Left lung (tissue), 10 donors: Measurements from ENCODE around the gene OR6J1. TPM values are rescaled to one million over a fixed set of nuclear protein-coding genes. Genes with fewer than 3 reads are reported as not detected.
"Not testable (repeated sequence)": the region's sequence is repeated elsewhere in the genome, so short reads cannot be mapped to it uniquely, and the experiment has no call there.

ENCODE experiments used
- ATAC-seq: fragments of 200-7000 bp; cut with Tn5 transposase; one replicate; pipeline ENCODE4 v1.9.1; 2020; ENCODE audit warnings: moderate library complexity
- DNase-seq, 4 donors: peaks; one replicate each; pipeline ENCODE4 v3.0.0-alpha.2; 2013 to 2020
- H3K27ac ChIP-seq, 2 donors: fragments of 200-600 bp; sonication (generic) in 1 of 2; one replicate each; pipeline versions ENCODE4 v1.5.0 to v1.8.0; 2020 to 2021
- H3K27me3 ChIP-seq, 2 donors: fragments of 200-600 bp; sonication (generic) in 1 of 2; one replicate each; pipeline versions ENCODE4 v1.5.0 to v1.8.0; 2020 to 2021
- H3K36me3 ChIP-seq, 2 donors: fragments of 200-600 bp; sonication (generic) in 1 of 2; one replicate each; pipeline versions ENCODE4 v1.5.0 to v1.8.0; 2020 to 2021
- H3K4me1 ChIP-seq, 2 donors: fragments of 200-600 bp; one replicate each; pipeline ENCODE4 v1.8.0; 2021
- H3K4me3 ChIP-seq, 2 donors: fragments of 200-600 bp; sonication (generic) in 1 of 2; one replicate each; pipeline versions ENCODE4 v1.5.0 to v1.8.0; 2020 to 2021; ENCODE audit warnings: mild to moderate bottlenecking in 1 of 2
- H3K9me3 ChIP-seq, 2 donors: fragments of 200-600 bp; sonication (generic) in 1 of 2; one replicate each; pipeline versions ENCODE4 v1.5.0 to v1.8.0; 2020 to 2021
- CTCF ChIP-seq, 2 donors: fragments of 200-600 bp; sonication (generic) in 1 of 2; IDR thresholded peaks; one replicate each; pipeline versions ENCODE4 v1.5.0 to v1.8.0; 2021; ENCODE audit warnings: antibody characterized with exemption in 2 of 2
- intact Hi-C, 2 donors: fragments of 100-400 bp; cut with DNase I; formaldehyde crosslinking; loops; one replicate each; pipeline versions ENCODE4 v1.11.2 to v1.14.2; 2022
- polyA plus RNA-seq, 6 donors: library from polyadenylated mRNA; unstranded; fragments of 120-200 nt; gene quantifications; one replicate each; pipeline ENCODE4 v1.2.1, GENCODE V29; 2013; ENCODE audit not compliant: insufficient read length in 6 of 6
- total RNA-seq, 2 donors: library from RNA; stranded (reverse); fragmentation: NEBNext Ultra II Directional; extraction: Animal tissue kit (Norgen Biotek cat#: 25700); gene quantifications; one replicate each; pipeline ENCODE4 v1.2.1, GENCODE V29; 2021
- donor health status: DM: no; HTN: yes; CAD: no.
- donor health status: DM: no; HTN: no; CAD: no.

OR6J1 gene
- total and polyA plus RNA-seq, 8 donors, result 0.23 to 0.45 (median 0.34) TPM; not detected in 2

GRCh38 chr14:22646570-22647254 is 2.6 kb upstream of the OR6J1 start:
- Histone ChIP-seq H3K27me3 (no peaks in the 10 kb centered on the region), H3K4me3 (no peak overlapping the region), H3K36me3 (no peaks in the 10 kb centered on the region), H3K9me3 (no peaks in the 10 kb centered on the region), H3K4me1 (peaks cover 0 to 4% of the 10 kb centered on the region in 2 donors), H3K27ac (no peak overlapping the region)
- intact Hi-C loops, result no loop called here
- DNase-seq, result no peak
- no peak for ATAC-seq
- TF ChIP-seq CTCF (IDR thresholded peaks at IDR 0.05), result no peak

GRCh38 chr14:22641846-22642245 is 2.3 kb downstream of the OR6J1 start:
- ATAC-seq, result no peak
- no peak for TF ChIP-seq CTCF (IDR thresholded peaks at IDR 0.05)
- H3K9me3 ChIP-seq, result no peaks in the 10 kb centered on the region
- H3K36me3 ChIP-seq, result no peaks in the 10 kb centered on the region
- H3K27me3 ChIP-seq, result no peaks in the 10 kb centered on the region
- H3K4me3 ChIP-seq, result no peak overlapping the region
- DNase-seq, result no peak
- intact Hi-C loops, result no loop called here
- H3K4me1 ChIP-seq, result peaks cover 0 to 4% of the 10 kb centered on the region in 2 donors
- H3K27ac ChIP-seq, result no peak overlapping the region

GRCh38 chr14:22640192-22640591 is 4.0 kb downstream of the OR6J1 start:
- ATAC-seq (no peak), DNase-seq (no peak)
- Histone ChIP-seq H3K4me3 (no peak overlapping the region), H3K4me1 (no peaks in the 10 kb centered on the region), H3K9me3 (no peaks in the 10 kb centered on the region), H3K36me3 (no peaks in the 10 kb centered on the region), H3K27me3 (no peaks in the 10 kb centered on the region), H3K27ac (no peak overlapping the region)
- no peak for TF ChIP-seq CTCF (IDR thresholded peaks at IDR 0.05)
- intact Hi-C loops, result no loop called here

- H3K9me3 ChIP-seq, DNase-seq, intact Hi-C loops, H3K4me3 ChIP-seq, H3K27ac ChIP-seq, H3K36me3 ChIP-seq, H3K27me3 ChIP-seq, ATAC-seq, H3K4me1 ChIP-seq: not testable (repeated sequence)
Measured at GRCh38 chr14:22635980-22636379, 8.2 kb downstream of the OR6J1 start.

- Histone ChIP-seq H3K9me3 (peaks cover 0 to 1% of the 10 kb centered on the region in 2 donors), H3K4me1 (no peaks in the 10 kb centered on the region), H3K36me3 (no peaks in the 10 kb centered on the region), H3K27ac (no peak overlapping the region), H3K4me3 (no peak overlapping the region), H3K27me3 (no peaks in the 10 kb centered on the region)
- TF ChIP-seq CTCF (IDR thresholded peaks at IDR 0.05), result no peak
- intact Hi-C loops, result no loop called here
- DNase-seq (no peak), ATAC-seq (no peak)
Measured at GRCh38 chr14:22634233-22634900, 9.8 kb downstream of the OR6J1 start.
